Muscle of leg (tissue), 11 donors: ENCODE measurements around the gene KIF21A. TPM values are rescaled to one million over a fixed set of nuclear protein-coding genes. Genes with fewer than 3 reads are reported as not detected.

Experiments
- DNase-seq: peaks from one replicate; pipeline ENCODE4 v3.0.0; 2013
- H3K27ac ChIP-seq: one replicate; pipeline ENCODE4 v1.5.1; 2013; ENCODE audit warnings: mild to moderate bottlenecking, low read length, control low read depth
- H3K27me3 ChIP-seq: one replicate; pipeline ENCODE4 v1.6.1; 2013; ENCODE audit warnings: low read length; ENCODE audit not compliant: control insufficient read depth, insufficient read depth
- H3K36me3 ChIP-seq: one replicate; pipeline ENCODE4 v1.6.1; 2013; ENCODE audit warnings: low read length; ENCODE audit not compliant: control insufficient read depth, insufficient read depth
- H3K4me1 ChIP-seq: one replicate; pipeline ENCODE4 v1.6.1; 2013; ENCODE audit warnings: low read length; ENCODE audit not compliant: control insufficient read depth, insufficient read depth
- H3K4me3 ChIP-seq: one replicate; pipeline ENCODE4 v1.5.1; 2013; ENCODE audit warnings: low read length, control low read depth
- H3K9me3 ChIP-seq: replicated peaks from 2 replicates; pipeline ENCODE4 v1.6.1; 2013; ENCODE audit warnings: low read depth, low read length; ENCODE audit not compliant: control insufficient read depth
- WGBS: methylation state at CpG from one replicate; pipeline ENCODE4 v1.1.5; 2013; ENCODE audit warnings: missing lambda C conversion rate; ENCODE audit not compliant: insufficient coverage; 5-methylcytosine and 5-hydroxymethylcytosine counted together
- polyA plus RNA-seq, 8 donors: library from polyadenylated mRNA; unstranded; fragments of 120-200 nt; gene quantifications; one replicate each; pipeline versions ENCODE4 v1.2.1 to v1.2.3, GENCODE V29; 2013; ENCODE audit warnings: inconsistent platforms in 1 of 8, low replicate concordance in 1 of 8; ENCODE audit not compliant: insufficient read length in 8 of 8, insufficient read depth in 1 of 8
- total RNA-seq: library from RNA; stranded (reverse); fragments of 120-200 nt; gene quantifications from one replicate; pipeline ENCODE4 v1.2.4, GENCODE V29; 2013

The KIF21A gene
- total and polyA plus RNA-seq, 9 donors = 3.2 to 6.7 (median 4.8) TPM

GRCh38 chr12:39390752-39391151 lies 52.2 kb downstream of the KIF21A start:
- Histone ChIP-seq H3K9me3 (no peaks in the 10 kb centered on the region), H3K27ac (no peak overlapping the region), H3K4me3 (no peak overlapping the region), H3K4me1 (no peaks in the 10 kb centered on the region), H3K36me3 (no peaks in the 10 kb centered on the region), H3K27me3 (no peaks in the 10 kb centered on the region)
- no peak for DNase-seq

GRCh38 chr12:39389399-39390150 lies 53.3 kb downstream of the KIF21A start:
- DNase-seq = no peak
- Histone ChIP-seq H3K4me1 (no peaks in the 10 kb centered on the region), H3K27me3 (no peaks in the 10 kb centered on the region), H3K36me3 (no peaks in the 10 kb centered on the region), H3K4me3 (no peak overlapping the region), H3K27ac (no peak overlapping the region), H3K9me3 (no peaks in the 10 kb centered on the region)
- no CpG with 5 or more reads among the region's 2 CpGs for WGBS

GRCh38 chr12:39386335-39386734 lies 56.6 kb downstream of the KIF21A start:
- H3K9me3 ChIP-seq = no peaks in the 10 kb centered on the region
- H3K4me1 ChIP-seq = no peaks in the 10 kb centered on the region
- 83% methylated on average over 1 of the region's 3 CpGs for WGBS
- no peak for DNase-seq
- no peak overlapping the region for H3K27ac ChIP-seq
- H3K27me3 ChIP-seq = no peaks in the 10 kb centered on the region
- no peak overlapping the region for H3K4me3 ChIP-seq
- no peaks in the 10 kb centered on the region for H3K36me3 ChIP-seq

- Histone ChIP-seq H3K36me3 (no peaks in the 10 kb centered on the region), H3K4me1 (no peaks in the 10 kb centered on the region), H3K4me3 (no peak overlapping the region), H3K27me3 (no peaks in the 10 kb centered on the region), H3K9me3 (no peaks in the 10 kb centered on the region), H3K27ac (no peak overlapping the region)
- no peak for DNase-seq
- no CpG with 5 or more reads among the region's 2 CpGs for WGBS
Observed at GRCh38 chr12:39383114-39383513, 59.8 kb downstream of the KIF21A start.

- Histone ChIP-seq H3K27me3 (no peaks in the 10 kb centered on the region), H3K4me1 (no peaks in the 10 kb centered on the region), H3K4me3 (no peak overlapping the region), H3K9me3 (no peaks in the 10 kb centered on the region), H3K27ac (no peak overlapping the region), H3K36me3 (no peaks in the 10 kb centered on the region)
- no peak for DNase-seq
- 94% methylated on average over 7 of the region's 10 CpGs for WGBS
Observed at GRCh38 chr12:39380090-39380489, 62.8 kb downstream of the KIF21A start.

- DNase-seq = peak; percentile 4
- Histone ChIP-seq H3K27ac (no peak overlapping the region), H3K9me3 (no peaks in the 10 kb centered on the region), H3K36me3 (no peaks in the 10 kb centered on the region), H3K27me3 (no peaks in the 10 kb centered on the region), H3K4me1 (no peaks in the 10 kb centered on the region), H3K4me3 (no peak overlapping the region)
- WGBS = no CpG with 5 or more reads among the region's 1 CpG
Observed at GRCh38 chr12:39378341-39378740, 64.6 kb downstream of the KIF21A start.

- no CpG with 5 or more reads among the region's 2 CpGs for WGBS
- H3K4me3 ChIP-seq = no peak overlapping the region
- H3K4me1 ChIP-seq = no peaks in the 10 kb centered on the region
- no peaks in the 10 kb centered on the region for H3K27me3 ChIP-seq
- no peak overlapping the region for H3K27ac ChIP-seq
- DNase-seq = no peak
- no peaks in the 10 kb centered on the region for H3K9me3 ChIP-seq
- no peaks in the 10 kb centered on the region for H3K36me3 ChIP-seq
Observed at GRCh38 chr12:39375206-39375808, 67.6 kb downstream of the KIF21A start.

GRCh38 chr12:39372929-39373328 lies 70.0 kb downstream of the KIF21A start:
- H3K4me1 ChIP-seq = no peaks in the 10 kb centered on the region
- no peak overlapping the region for H3K27ac ChIP-seq
- no peak for DNase-seq
- no peaks in the 10 kb centered on the region for H3K9me3 ChIP-seq
- H3K4me3 ChIP-seq = no peak overlapping the region
- no CpG with 5 or more reads among the region's 2 CpGs for WGBS
- no peaks in the 10 kb centered on the region for H3K27me3 ChIP-seq
- H3K36me3 ChIP-seq = no peaks in the 10 kb centered on the region

GRCh38 chr12:39372204-39372925 lies 70.6 kb downstream of the KIF21A start:
- no peaks in the 10 kb centered on the region for H3K27me3 ChIP-seq
- WGBS = 100% methylated on average over 1 of the region's 2 CpGs
- no peak for DNase-seq
- H3K9me3 ChIP-seq = no peaks in the 10 kb centered on the region
- H3K36me3 ChIP-seq = no peaks in the 10 kb centered on the region
- H3K4me3 ChIP-seq = no peak overlapping the region
- H3K4me1 ChIP-seq = no peaks in the 10 kb centered on the region
- no peak overlapping the region for H3K27ac ChIP-seq

- H3K4me1 ChIP-seq = no peaks in the 10 kb centered on the region
- H3K36me3 ChIP-seq = no peaks in the 10 kb centered on the region
- H3K27me3 ChIP-seq = no peaks in the 10 kb centered on the region
- DNase-seq = no peak
- H3K9me3 ChIP-seq = no peaks in the 10 kb centered on the region
- no CpG with 5 or more reads among the region's 2 CpGs for WGBS
- no peak overlapping the region for H3K27ac ChIP-seq
- H3K4me3 ChIP-seq = no peak overlapping the region
Observed at GRCh38 chr12:39369756-39370155, 73.2 kb downstream of the KIF21A start.
